Testis (tissue), 2 donors: ENCODE measurements around the gene APCDD1L.

ENCODE experiments used
- CTCF ChIP-seq, 3 experiments: fragments of 450-650 bp in 2 of 3; fragments of 200-600 bp in 1 of 3; sonication (generic) in 1 of 3; IDR thresholded peaks; one replicate each; pipeline ENCODE4 v1.5.1; 2016 to 2019; ENCODE audit warnings: antibody characterized with exemption in 3 of 3, mild to moderate bottlenecking in 2 of 3, moderate library complexity in 1 of 3
- POLR2A ChIP-seq: fragments of 450-650 bp; IDR thresholded peaks from one replicate; pipeline ENCODE4 v1.6.1; 2017; ENCODE audit warnings: antibody characterized with exemption, mild to moderate bottlenecking, moderate library complexity

GRCh38 chr20:58441723-58442122, 73.5 kb downstream of the APCDD1L start:
- no peak for TF ChIP-seq CTCF (IDR thresholded peaks at IDR 0.05)
- no peak for TF ChIP-seq POLR2A
